Measurements from ENCODE around the gene STARD13.

Gene STARD13

DNA sequence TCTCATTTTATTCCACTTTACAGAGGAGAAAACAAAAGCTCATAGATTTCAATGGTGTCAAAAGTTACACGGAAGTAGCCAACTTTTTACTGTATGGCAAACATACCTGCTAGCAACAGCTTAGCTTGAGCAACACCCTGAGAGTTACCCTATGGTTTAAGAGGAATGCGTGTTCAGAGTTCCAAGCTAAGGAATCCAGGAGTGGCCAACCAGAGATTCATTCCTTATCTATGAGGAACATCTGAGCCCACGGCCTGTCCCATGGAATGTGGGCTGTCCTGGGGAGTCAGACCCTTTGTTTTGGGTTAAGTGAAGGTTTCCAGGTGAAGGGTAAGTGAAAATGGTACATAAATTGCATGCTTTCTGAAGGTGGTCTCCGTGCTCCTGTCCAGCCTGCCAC, 67.5 kb downstream of the STARD13 start:
- DNase-seq: no peak

DNA sequence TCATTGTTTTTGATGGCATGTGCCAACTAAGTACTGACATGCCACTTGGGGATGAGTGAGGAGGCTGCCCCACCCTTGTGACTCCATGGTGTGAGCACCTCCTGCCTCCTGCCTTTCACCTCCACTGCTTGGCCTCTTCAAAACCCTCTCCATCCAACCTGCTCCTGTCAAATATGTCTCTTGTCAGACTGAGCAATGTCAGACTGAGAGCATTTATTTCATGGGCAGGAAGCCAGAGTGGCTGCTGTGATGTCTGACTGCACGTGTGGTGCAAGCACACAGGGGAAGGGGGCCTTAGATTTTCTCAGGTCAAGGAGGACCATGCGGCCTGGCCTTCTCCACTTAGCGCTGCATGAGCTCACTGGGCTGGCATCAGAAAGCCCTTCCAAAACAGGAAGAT, 68.3 kb downstream of the STARD13 start:
- no peak for DNase-seq

- DNase-seq: no peak
These were observed 71.8 kb downstream of the STARD13 start for GRCh38 chr13:33213797-33214196.

DNA sequence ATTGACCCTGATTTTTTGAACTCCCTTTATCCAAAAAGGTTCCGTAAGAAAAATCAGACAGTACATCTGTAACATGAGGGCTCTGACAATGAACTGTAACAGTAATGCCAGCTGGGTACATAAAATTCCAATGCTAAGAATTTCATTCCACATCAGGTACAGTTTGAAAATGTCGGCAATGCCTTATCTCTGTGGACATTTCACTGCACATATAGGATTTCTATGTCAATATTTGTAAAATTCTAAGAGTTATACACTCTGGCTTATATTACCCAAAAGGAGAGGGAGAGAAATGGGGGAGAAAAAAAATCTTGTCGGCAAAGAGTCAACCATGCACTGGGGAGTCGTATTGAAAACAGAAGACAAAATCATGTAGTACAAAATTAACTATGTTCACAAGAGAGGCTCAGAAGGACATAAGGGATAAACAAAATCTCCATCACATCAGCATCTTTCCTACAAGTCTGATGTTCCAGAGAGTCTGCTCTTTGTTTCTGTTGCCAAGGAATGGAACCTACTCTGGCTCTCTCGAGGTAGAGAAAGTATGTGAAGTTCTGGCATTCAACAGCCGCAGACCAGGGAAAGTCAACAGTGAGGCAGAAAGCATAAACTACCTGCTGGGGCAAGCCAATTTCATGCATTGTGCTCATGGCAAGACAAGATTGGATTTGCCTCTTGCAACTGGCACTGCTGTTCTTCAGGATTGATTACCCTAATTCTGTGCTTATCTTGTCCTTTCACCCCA, 72.4 kb downstream of the STARD13 start:
- DNase-seq: no peak

DNA sequence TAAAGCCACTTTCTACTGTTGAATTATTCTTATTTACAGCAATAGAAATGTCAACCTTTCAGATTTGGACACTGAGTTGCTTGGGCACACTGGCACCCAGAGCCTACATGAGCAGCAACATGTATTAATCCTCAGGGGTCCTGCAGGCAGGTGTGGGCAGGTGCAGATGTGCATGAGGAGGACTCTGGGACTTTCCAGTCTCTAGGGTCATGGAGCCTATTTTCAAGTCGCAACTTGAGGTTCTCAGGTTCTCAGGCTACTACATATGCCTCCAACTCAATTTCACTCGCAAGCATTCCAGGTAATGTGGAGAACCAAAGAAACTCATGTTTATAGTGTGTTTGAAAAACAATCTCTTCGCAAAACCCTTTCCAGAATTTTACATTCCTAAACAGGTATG, 73.2 kb downstream of the STARD13 start:
- no peak for DNase-seq

- DNase-seq: no peak
These were observed 75.5 kb downstream of the STARD13 start for GRCh38 chr13:33210090-33210489.

DNA sequence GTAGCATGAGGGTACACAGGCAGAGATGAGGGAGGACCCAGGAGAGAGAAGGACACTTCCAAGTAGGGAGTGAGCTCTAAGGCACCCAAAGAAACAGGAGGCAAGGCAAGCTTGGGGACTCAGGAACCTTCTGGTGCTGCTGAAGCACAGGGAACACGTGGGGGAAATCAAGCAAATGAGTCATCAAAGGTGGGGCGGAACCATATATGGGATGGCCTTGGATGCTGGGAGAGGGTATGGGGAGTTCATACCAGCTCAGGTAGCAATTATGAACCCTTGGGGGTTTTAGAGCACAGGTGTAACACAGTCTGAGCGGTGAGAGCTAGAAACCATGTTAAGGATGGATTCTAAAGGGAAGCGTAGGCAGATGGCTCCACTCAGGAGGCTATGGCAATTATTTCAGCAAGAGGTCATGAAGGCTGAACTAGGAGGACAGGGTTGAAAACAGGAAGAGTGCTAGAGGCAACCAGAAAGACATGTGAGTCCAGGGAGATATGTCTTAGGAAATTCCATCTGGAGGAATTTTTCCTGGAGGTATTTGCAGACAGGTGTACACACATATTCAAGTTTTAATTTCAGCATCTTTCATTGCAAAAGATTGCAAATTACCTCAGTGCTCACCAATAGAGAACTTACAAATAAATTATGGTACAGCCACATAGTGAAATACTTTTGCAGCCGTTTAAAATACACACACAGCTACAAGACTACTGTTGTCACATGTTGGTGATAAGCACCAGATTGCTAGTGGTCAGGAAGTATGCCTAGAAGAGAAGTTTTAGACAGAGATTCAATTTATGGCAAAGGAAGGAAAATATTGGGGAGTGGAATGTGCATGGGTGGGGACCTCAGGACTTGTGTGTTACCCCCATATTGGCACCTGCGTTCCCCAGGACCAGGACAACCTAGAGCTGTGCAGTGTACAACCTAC, 77.0 kb downstream of the STARD13 start:
- no peak for DNase-seq

DNA sequence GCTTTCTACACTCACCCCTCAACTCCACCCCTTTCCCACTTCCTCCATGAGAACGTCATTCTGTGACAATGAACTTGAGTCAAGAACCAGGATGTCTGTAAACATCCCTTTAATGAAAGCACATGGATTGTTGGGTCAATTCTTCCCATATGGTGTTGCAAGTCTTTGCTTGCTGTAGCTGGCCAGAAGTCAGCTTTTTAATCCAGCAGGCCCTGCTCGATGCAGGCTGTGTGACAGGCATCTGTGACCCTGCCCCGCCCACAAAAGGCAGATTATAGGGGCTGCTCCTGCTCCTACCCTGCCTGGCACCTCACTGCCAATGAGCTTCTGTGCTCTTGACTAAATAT, 78.0 kb downstream of the STARD13 start:
- no peak for DNase-seq

GRCh38 chr13:33206945-33207614, 78.5 kb downstream of the STARD13 start:
- DNase-seq: no peak

DNA sequence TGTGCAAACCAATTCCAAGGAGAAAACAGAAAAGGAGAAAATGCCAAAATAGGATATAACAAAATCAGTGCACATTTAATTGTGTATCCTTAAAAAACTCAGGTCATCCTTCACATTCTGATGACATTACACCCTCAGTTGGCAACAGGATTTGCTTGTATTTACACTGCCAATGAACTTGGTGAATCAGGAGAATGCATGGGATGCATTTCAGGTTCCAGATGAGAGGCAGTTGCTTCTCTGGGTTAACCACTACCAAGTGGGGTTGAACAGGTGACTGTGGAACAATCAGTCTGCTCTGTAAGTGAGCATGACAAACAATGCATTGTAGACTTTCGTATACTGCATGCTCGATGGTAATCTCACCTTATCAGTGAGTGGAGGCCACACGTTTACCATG, 79.1 kb downstream of the STARD13 start:
- DNase-seq: no peak

GRCh38 chr13:33205804-33206221, 79.7 kb downstream of the STARD13 start:
- DNase-seq: no peak

GRCh38 chr13:33205224-33205623, 80.3 kb downstream of the STARD13 start:
- DNase-seq: no peak

DNA sequence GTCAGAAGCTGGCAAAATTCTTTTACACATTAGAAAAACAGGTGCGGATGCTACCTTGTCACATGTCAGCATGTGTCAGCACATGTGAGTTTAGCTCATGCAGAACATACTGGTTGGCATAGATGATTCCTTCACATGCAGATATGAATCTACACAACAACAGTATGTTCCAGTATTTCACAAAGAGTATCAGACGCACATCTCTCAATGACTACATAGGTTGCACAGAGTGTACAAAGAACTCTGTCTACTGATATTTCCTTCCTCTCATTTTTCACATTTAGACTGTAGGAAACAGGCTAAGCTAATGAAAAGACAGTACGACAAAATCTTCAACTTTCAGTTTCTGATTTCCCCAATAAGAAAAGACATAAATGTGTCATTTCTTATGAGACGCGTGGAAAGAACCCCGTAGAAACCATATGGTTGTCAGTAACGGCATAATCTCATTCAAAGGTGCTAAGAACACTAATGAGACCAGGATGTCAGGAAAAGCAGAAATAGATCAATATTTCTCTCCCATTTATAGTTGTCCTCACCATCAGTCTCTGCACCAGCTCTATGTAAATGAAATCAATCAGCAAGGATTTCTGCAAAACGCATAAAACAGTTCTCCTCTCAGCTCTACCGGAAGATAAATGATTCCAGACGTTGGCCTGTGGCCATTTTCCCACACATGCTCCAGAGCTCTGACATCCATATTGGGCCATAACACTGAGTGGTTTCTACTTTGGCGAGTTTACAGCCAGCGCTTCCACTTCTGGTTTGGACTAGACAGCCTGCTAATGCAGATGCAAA, 81.2 kb downstream of the STARD13 start:
- no peak for DNase-seq

GRCh38 chr13:33202644-33203169, 82.8 kb downstream of the STARD13 start:
- no peak for DNase-seq

- no peak for DNase-seq
These were observed 83.9 kb downstream of the STARD13 start for GRCh38 chr13:33201659-33202058.

- DNase-seq: no peak
These were observed 86.2 kb downstream of the STARD13 start for GRCh38 chr13:33199289-33199850.

- DNase-seq: no peak
These were observed 88.0 kb downstream of the STARD13 start for GRCh38 chr13:33197541-33197971.

DNA sequence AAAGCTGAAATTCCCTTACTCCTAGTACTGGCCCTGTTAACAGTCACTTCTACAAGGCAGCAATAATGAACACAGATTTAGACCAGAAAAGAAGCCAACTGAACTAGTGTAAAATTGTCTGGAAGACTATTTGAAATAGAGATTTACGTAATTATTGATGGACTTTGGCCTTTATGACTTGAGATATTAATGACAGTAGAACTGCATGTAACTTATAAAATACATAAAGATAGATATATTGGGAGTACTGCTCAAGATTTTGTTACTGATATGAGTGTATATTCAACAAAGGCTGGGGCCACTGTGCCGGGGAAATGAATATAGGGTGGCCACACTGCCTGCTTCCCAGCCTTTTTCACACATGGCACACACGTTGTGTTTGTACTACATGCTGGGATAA, 88.8 kb downstream of the STARD13 start:
- no peak for DNase-seq

DNA sequence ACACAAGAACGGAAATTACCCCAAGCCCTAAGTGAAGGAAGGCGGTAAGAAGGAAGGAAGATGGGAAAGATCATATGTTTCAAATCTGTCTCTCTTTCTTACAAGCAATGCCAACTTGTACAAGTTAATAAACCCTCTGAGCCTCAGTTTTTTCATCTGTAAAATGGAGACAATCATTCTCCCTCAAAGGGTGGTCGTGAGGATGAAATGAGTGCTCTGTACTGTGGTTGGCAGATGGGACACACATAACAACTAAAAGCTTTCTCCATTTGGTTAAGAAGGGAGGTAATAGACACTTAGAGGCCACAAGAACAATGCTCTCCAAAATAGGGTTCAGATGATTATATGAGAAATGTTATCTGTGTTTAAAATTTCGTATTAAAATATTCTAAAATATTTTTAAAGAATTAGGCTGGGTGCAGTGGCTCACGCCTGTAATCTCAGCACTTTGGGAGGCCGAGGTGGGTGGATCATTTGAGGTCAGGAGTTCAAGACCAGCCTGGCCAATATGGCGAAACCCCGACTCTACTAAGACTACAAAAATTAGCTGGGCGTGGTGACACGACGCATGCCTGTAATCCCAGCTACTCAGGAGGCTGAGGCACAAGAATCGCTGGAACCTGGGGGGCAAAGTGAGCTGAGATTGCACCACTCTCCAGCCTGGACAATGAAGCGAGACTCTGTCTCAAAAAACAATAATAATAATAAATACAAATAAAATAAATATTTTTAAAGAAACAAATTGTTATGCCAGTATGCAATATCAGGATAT, 89.7 kb downstream of the STARD13 start:
- no peak for DNase-seq

- no peak for DNase-seq
These were observed 90.5 kb downstream of the STARD13 start for GRCh38 chr13:33194820-33195692.
